NCI-H2029 (cell line): ENCODE results near the gene ZNF681.
"Not testable (repeated sequence)": the region's sequence is repeated elsewhere in the genome, so short reads cannot be mapped to it uniquely, and the experiment has no call there.

Experiments used
- DNase-seq: peaks from one replicate; lab custom pipeline; 2025; lab: John Stamatoyannopoulos, UW

The ZNF681 gene

GRCh38 chr19:23758187-23759074 lies at the start of gene ZNF681:
Gene ZNF681 (minus strand): TSS chr19:23758891. CDS start chr19:23758749, 142 bp downstream.
- peak; percentile 96 for DNase-seq

- peak; percentile 76 for DNase-seq
These were observed 46.0 kb upstream of the ZNF681 start for GRCh38 chr19:23804676-23805075.

- no peak for DNase-seq
These were observed 43.6 kb upstream of the ZNF681 start for GRCh38 chr19:23802290-23802689.

GRCh38 chr19:23801803-23802202 lies 43.1 kb upstream of the ZNF681 start:
- no peak for DNase-seq

- no peak for DNase-seq
These were observed 42.2 kb upstream of the ZNF681 start for GRCh38 chr19:23800868-23801267.

- no peak for DNase-seq
These were observed 41.6 kb upstream of the ZNF681 start for GRCh38 chr19:23800271-23800670.

- peak; percentile 79 for DNase-seq
These were observed 40.6 kb upstream of the ZNF681 start for GRCh38 chr19:23799321-23799720.

GRCh38 chr19:23795462-23795861 lies 36.8 kb upstream of the ZNF681 start:
- no peak for DNase-seq

GRCh38 chr19:23792784-23793183 lies 34.1 kb upstream of the ZNF681 start:
- DNase-seq, result no peak

GRCh38 chr19:23790641-23791488 lies 32.2 kb upstream of the ZNF681 start:
- no peak for DNase-seq

- no peak for DNase-seq
These were observed 30.6 kb upstream of the ZNF681 start for GRCh38 chr19:23789246-23789645.

GRCh38 chr19:23788411-23788810 lies 29.7 kb upstream of the ZNF681 start:
- no peak for DNase-seq

- no peak for DNase-seq
These were observed 28.4 kb upstream of the ZNF681 start for GRCh38 chr19:23787106-23787505.

- no peak for DNase-seq
These were observed 27.3 kb upstream of the ZNF681 start for GRCh38 chr19:23785982-23786381.

GRCh38 chr19:23784274-23784673 lies 25.6 kb upstream of the ZNF681 start:
- no peak for DNase-seq

- DNase-seq, result no peak
These were observed 24.9 kb upstream of the ZNF681 start for GRCh38 chr19:23783636-23784035.

GRCh38 chr19:23779645-23780044 lies 21.0 kb upstream of the ZNF681 start:
- DNase-seq, result no peak

GRCh38 chr19:23778566-23778965 lies 19.9 kb upstream of the ZNF681 start:
- no peak for DNase-seq

- not testable (repeated sequence) for DNase-seq
These were observed 19.3 kb upstream of the ZNF681 start for GRCh38 chr19:23778036-23778435.

GRCh38 chr19:23777216-23777615 lies 18.5 kb upstream of the ZNF681 start:
- no peak for DNase-seq

- no peak for DNase-seq
These were observed 18.0 kb upstream of the ZNF681 start for GRCh38 chr19:23776507-23777205.

- no peak for DNase-seq
These were observed 15.9 kb upstream of the ZNF681 start for GRCh38 chr19:23774524-23774971.
